Astrocyte of the spinal cord (primary cell): ENCODE data around the gene TDRD3.
"Not testable (repeated sequence)": the region's sequence is repeated elsewhere in the genome, so short reads cannot be mapped to it uniquely, and the experiment has no call there.

Experiments used
- DNase-seq: peaks from one replicate; pipeline ENCODE4 v3.0.0; 2011; ENCODE audit warnings: low read depth, low spot score
- H3K4me3 ChIP-seq: 2 replicates; pipeline ENCODE4 v1.5.1; 2011; ENCODE audit warnings: low read depth, mild to moderate bottlenecking, low read length, moderate library complexity
- CTCF ChIP-seq: IDR thresholded peaks from 2 replicates; pipeline ENCODE4 v1.5.1; 2012; ENCODE audit warnings: low read depth, mild to moderate bottlenecking, low read length, inconsistent platforms
- in situ Hi-C: cut with HindIII; loops from 2 replicates; pipeline ENCODE4 v1.10.0; 2017; ENCODE audit warnings: low sequenced_read_pairs

The TDRD3 gene

GRCh38 chr13:60398379-60398891, 1.4 kb downstream of the TDRD3 start:
- in situ Hi-C loops = no loop called here
- TF ChIP-seq CTCF = no peak
- H3K4me3 ChIP-seq = peak overlapping the region; percentile 74
- no peak for DNase-seq

- no peak for TF ChIP-seq CTCF
- in situ Hi-C loops = no loop called here
- peak; percentile 7 for DNase-seq
- H3K4me3 ChIP-seq = peak overlapping the region; percentile 74
These were observed 2.0 kb downstream of the TDRD3 start for GRCh38 chr13:60398907-60399589.

- DNase-seq = no peak
- in situ Hi-C loops = no loop called here
- H3K4me3 ChIP-seq = no peak overlapping the region
- no peak for TF ChIP-seq CTCF
These were observed 5.0 kb downstream of the TDRD3 start for GRCh38 chr13:60402022-60402421.

- in situ Hi-C loops = no loop called here
- no peak overlapping the region for H3K4me3 ChIP-seq
- no peak for TF ChIP-seq CTCF
- no peak for DNase-seq
These were observed 10.1 kb downstream of the TDRD3 start for GRCh38 chr13:60407095-60407494.

- H3K4me3 ChIP-seq, in situ Hi-C loops, DNase-seq: not testable (repeated sequence)
These were observed 10.8 kb downstream of the TDRD3 start for GRCh38 chr13:60407852-60408251.

- H3K4me3 ChIP-seq, in situ Hi-C loops, DNase-seq: not testable (repeated sequence)
These were observed 12.7 kb downstream of the TDRD3 start for GRCh38 chr13:60409574-60410292.

- in situ Hi-C loops = no loop called here
- TF ChIP-seq CTCF = no peak
- no peak overlapping the region for H3K4me3 ChIP-seq
- no peak for DNase-seq
These were observed 13.3 kb downstream of the TDRD3 start for GRCh38 chr13:60410299-60410698.
